ENCODE results near the gene ADAMTS6. TPM values are rescaled to one million over a fixed set of nuclear protein-coding genes. Genes with fewer than 3 reads are reported as not detected.
"Not testable (repeated sequence)": the region's sequence is repeated elsewhere in the genome, so short reads cannot be mapped to it uniquely, and the experiment has no call there.

ADAMTS6 gene
- total RNA-seq, 2 experiments from 2014 or later = 1.6 to 1.7 TPM

GRCh38 chr5:65334077-65334476 is 147.6 kb downstream of the ADAMTS6 start:
- POLR2A ChIA-PET = no interaction called here

GRCh38 chr5:65332591-65332990 is 149.1 kb downstream of the ADAMTS6 start:
- Mint-ChIP-seq H3K4me3 (no peak overlapping the region), H3K27ac (no peak overlapping the region), H3K4me1 (no peaks in the 10 kb centered on the region), H3K36me3 (ENCODE audit: low read depth) (no peaks in the 10 kb centered on the region), H3K9me3 (no peaks in the 10 kb centered on the region), H3K27me3 (peaks cover 2% of the 10 kb centered on the region)
- no peak for DNase-seq
- POLR2A ChIA-PET = no interaction called here
- CTCF ChIA-PET = no interaction called here

More at GRCh38 chr5:65334077-65334476, 147.6 kb downstream of the ADAMTS6 start:
- Mint-ChIP-seq H3K9me3 (no peaks in the 10 kb centered on the region), H3K4me3 (no peak overlapping the region), H3K36me3 (ENCODE audit: low read depth) (no peaks in the 10 kb centered on the region), H3K27ac (no peak overlapping the region), H3K4me1 (no peaks in the 10 kb centered on the region), H3K27me3 (no peaks in the 10 kb centered on the region)
- CTCF ChIA-PET = interaction anchor here (0.6 kb wide), 1 partner anchor 39 kb away, joined by 3 read pairs; no protein-coding TSS in a partner anchor
- no peak for DNase-seq

- no peak for DNase-seq
- Mint-ChIP-seq H3K4me1 (no peaks in the 10 kb centered on the region), H3K4me3 (no peak overlapping the region), H3K36me3 (ENCODE audit: low read depth) (no peaks in the 10 kb centered on the region), H3K27me3 (peaks cover 2% of the 10 kb centered on the region), H3K27ac (no peak overlapping the region), H3K9me3 (no peaks in the 10 kb centered on the region)
- ChIA-PET POLR2A (no interaction called here), CTCF (no interaction called here)
Measured at GRCh38 chr5:65329266-65329665, 152.5 kb downstream of the ADAMTS6 start.

GRCh38 chr5:65327582-65327981 is 154.1 kb downstream of the ADAMTS6 start:
- ChIA-PET POLR2A (no interaction called here), CTCF (no interaction called here)
- no peak overlapping the region for H3K4me3 Mint-ChIP-seq

GRCh38 chr5:65326922-65327321 is 154.8 kb downstream of the ADAMTS6 start:
- ChIA-PET CTCF (no interaction called here), POLR2A (no interaction called here)
- no peak for DNase-seq
- Mint-ChIP-seq H3K36me3 (ENCODE audit: low read depth) (no peaks in the 10 kb centered on the region), H3K27me3 (peaks cover 2% of the 10 kb centered on the region), H3K4me1 (no peaks in the 10 kb centered on the region), H3K4me3 (no peak overlapping the region), H3K9me3 (no peaks in the 10 kb centered on the region), H3K27ac (no peak overlapping the region)

More at GRCh38 chr5:65327582-65327981, 154.1 kb downstream of the ADAMTS6 start:
- H3K27ac Mint-ChIP-seq = no peak overlapping the region
- DNase-seq = no peak
- H3K27me3 Mint-ChIP-seq = peaks cover 2% of the 10 kb centered on the region
- no peaks in the 10 kb centered on the region for H3K36me3 Mint-ChIP-seq (ENCODE audit: low read depth)
- H3K4me1 Mint-ChIP-seq = no peaks in the 10 kb centered on the region
- no peaks in the 10 kb centered on the region for H3K9me3 Mint-ChIP-seq

GRCh38 chr5:65324226-65324625 is 157.5 kb downstream of the ADAMTS6 start:
- ChIA-PET CTCF (no interaction called here), POLR2A (no interaction called here)
- H3K9me3 Mint-ChIP-seq = no peaks in the 10 kb centered on the region
- DNase-seq = no peak
- H3K4me3 Mint-ChIP-seq = no peak overlapping the region
- no peak overlapping the region for H3K27ac Mint-ChIP-seq
- peaks cover 2% of the 10 kb centered on the region for H3K27me3 Mint-ChIP-seq
- H3K36me3 Mint-ChIP-seq (ENCODE audit: low read depth) = no peaks in the 10 kb centered on the region
- no peaks in the 10 kb centered on the region for H3K4me1 Mint-ChIP-seq

- POLR2A ChIA-PET; H3K27ac Mint-ChIP-seq; H3K4me1 Mint-ChIP-seq; H3K36me3 Mint-ChIP-seq (ENCODE audit: low read depth); H3K9me3 Mint-ChIP-seq; DNase-seq; CTCF ChIA-PET; H3K27me3 Mint-ChIP-seq; H3K4me3 Mint-ChIP-seq: not testable (repeated sequence)
Measured at GRCh38 chr5:65320704-65321103, 161.0 kb downstream of the ADAMTS6 start.

GRCh38 chr5:65320250-65320649 is 161.5 kb downstream of the ADAMTS6 start:
- no peaks in the 10 kb centered on the region for H3K9me3 Mint-ChIP-seq
- H3K27me3 Mint-ChIP-seq = no peaks in the 10 kb centered on the region
- POLR2A ChIA-PET = no interaction called here
- H3K4me3 Mint-ChIP-seq = no peak overlapping the region
- DNase-seq = no peak
- no peaks in the 10 kb centered on the region for H3K4me1 Mint-ChIP-seq
- CTCF ChIA-PET = no interaction called here
- H3K36me3 Mint-ChIP-seq (ENCODE audit: low read depth) = no peaks in the 10 kb centered on the region
- no peak overlapping the region for H3K27ac Mint-ChIP-seq

- ChIA-PET POLR2A (no interaction called here), CTCF (no interaction called here)
- H3K9me3 Mint-ChIP-seq = no peaks in the 10 kb centered on the region
Measured at GRCh38 chr5:65307931-65308330, 173.8 kb downstream of the ADAMTS6 start.

GRCh38 chr5:65307088-65307487 is 174.6 kb downstream of the ADAMTS6 start:
- Mint-ChIP-seq H3K36me3 (ENCODE audit: low read depth) (no peaks in the 10 kb centered on the region), H3K9me3 (no peaks in the 10 kb centered on the region), H3K4me3 (no peak overlapping the region), H3K4me1 (no peaks in the 10 kb centered on the region), H3K27me3 (no peaks in the 10 kb centered on the region), H3K27ac (no peak overlapping the region)
- ChIA-PET CTCF (no interaction called here), POLR2A (no interaction called here)
- no peak for DNase-seq

More at GRCh38 chr5:65307931-65308330, 173.8 kb downstream of the ADAMTS6 start:
- no peak overlapping the region for H3K4me3 Mint-ChIP-seq
- H3K27ac Mint-ChIP-seq = no peak overlapping the region
- H3K27me3 Mint-ChIP-seq = no peaks in the 10 kb centered on the region
- H3K36me3 Mint-ChIP-seq (ENCODE audit: low read depth) = no peaks in the 10 kb centered on the region
- no peaks in the 10 kb centered on the region for H3K4me1 Mint-ChIP-seq
- no peak for DNase-seq

GRCh38 chr5:65305913-65306312 is 175.8 kb downstream of the ADAMTS6 start:
- Mint-ChIP-seq H3K9me3 (no peaks in the 10 kb centered on the region), H3K4me1 (no peaks in the 10 kb centered on the region), H3K4me3 (no peak overlapping the region), H3K27me3 (no peaks in the 10 kb centered on the region), H3K27ac (no peak overlapping the region), H3K36me3 (ENCODE audit: low read depth) (no peaks in the 10 kb centered on the region)
- ChIA-PET CTCF (no interaction called here), POLR2A (no interaction called here)
- DNase-seq = no peak

- ChIA-PET CTCF (no interaction called here), POLR2A (no interaction called here)
- no peaks in the 10 kb centered on the region for H3K36me3 Mint-ChIP-seq (ENCODE audit: low read depth)
- no peak overlapping the region for H3K4me3 Mint-ChIP-seq
- H3K27me3 Mint-ChIP-seq = no peaks in the 10 kb centered on the region
- no peak overlapping the region for H3K27ac Mint-ChIP-seq
- DNase-seq = no peak
- no peaks in the 10 kb centered on the region for H3K9me3 Mint-ChIP-seq
- H3K4me1 Mint-ChIP-seq = no peaks in the 10 kb centered on the region
Measured at GRCh38 chr5:65299861-65300260, 181.9 kb downstream of the ADAMTS6 start.

- no peaks in the 10 kb centered on the region for H3K9me3 Mint-ChIP-seq
- no peaks in the 10 kb centered on the region for H3K4me1 Mint-ChIP-seq
- H3K4me3 Mint-ChIP-seq = no peak overlapping the region
- ChIA-PET CTCF (no interaction called here), POLR2A (no interaction called here)
- H3K27me3 Mint-ChIP-seq = no peaks in the 10 kb centered on the region
- no peak overlapping the region for H3K27ac Mint-ChIP-seq
- DNase-seq = no peak
- H3K36me3 Mint-ChIP-seq (ENCODE audit: low read depth) = no peaks in the 10 kb centered on the region
Measured at GRCh38 chr5:65296067-65296466, 185.7 kb downstream of the ADAMTS6 start.

- DNase-seq = no peak
- no peaks in the 10 kb centered on the region for H3K9me3 Mint-ChIP-seq
- H3K27ac Mint-ChIP-seq = no peak overlapping the region
- POLR2A ChIA-PET = no interaction called here
- no peaks in the 10 kb centered on the region for H3K36me3 Mint-ChIP-seq (ENCODE audit: low read depth)
- CTCF ChIA-PET = no interaction called here
- no peaks in the 10 kb centered on the region for H3K4me1 Mint-ChIP-seq
- H3K27me3 Mint-ChIP-seq = no peaks in the 10 kb centered on the region
- H3K4me3 Mint-ChIP-seq = no peak overlapping the region
Measured at GRCh38 chr5:65292196-65292595, 189.5 kb downstream of the ADAMTS6 start.

- H3K27ac Mint-ChIP-seq = no peak overlapping the region
- no peak overlapping the region for H3K4me3 Mint-ChIP-seq
- ChIA-PET CTCF (interaction anchor here (0.9 kb wide), 1 partner anchor 207 kb away, joined by 3 read pairs; no protein-coding TSS in a partner anchor), POLR2A (no interaction called here)
- H3K4me1 Mint-ChIP-seq = no peaks in the 10 kb centered on the region
- no peak for DNase-seq
- no peaks in the 10 kb centered on the region for H3K9me3 Mint-ChIP-seq
- no peaks in the 10 kb centered on the region for H3K27me3 Mint-ChIP-seq
- H3K36me3 Mint-ChIP-seq (ENCODE audit: low read depth) = no peaks in the 10 kb centered on the region
Measured at GRCh38 chr5:65290677-65291076, 191.0 kb downstream of the ADAMTS6 start.

Measured in activated CD4-positive, alpha-beta memory T cell treated with anti-CD3 and anti-CD28 coated beads, Interleukin-2, amount 10 ng/mL, durations not matched to agents 7 days and 5 days (primary cell).